Measurements from ENCODE around the gene SLC39A2.
"Not testable (repeated sequence)": the region's sequence is repeated elsewhere in the genome, so short reads cannot be mapped to it uniquely, and the experiment has no call there.

Gene SLC39A2

DNA sequence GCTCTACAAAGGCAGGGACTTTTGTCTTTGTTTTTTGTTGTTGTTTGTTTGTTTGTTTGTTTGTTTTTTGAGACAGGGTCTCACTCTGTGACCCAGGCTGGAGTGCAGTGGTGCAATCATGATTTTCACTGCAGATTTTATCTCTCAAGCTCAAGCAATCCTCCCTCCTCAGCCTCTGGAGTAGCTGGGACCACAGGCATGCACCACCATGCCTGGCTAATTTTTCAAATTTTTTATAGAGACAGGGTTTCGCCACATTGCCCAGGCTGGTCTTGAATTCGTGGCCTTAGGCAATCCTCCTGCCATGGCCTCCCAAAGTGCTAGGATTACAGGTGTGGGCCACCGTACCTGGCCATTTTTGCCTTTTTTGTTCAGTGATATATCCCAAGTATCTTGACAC, 41.8 kb downstream of the SLC39A2 start:
- H3K4me1 ChIP-seq (ENCODE audit: control insufficient read depth in 2 of 2, insufficient read depth in 1 of 2, low read depth in 1 of 2, low read length in 2 of 2); H3K18ac ChIP-seq (ENCODE audit: low read length); H3K14ac ChIP-seq (ENCODE audit: low read length); H3K27ac ChIP-seq (replicated peaks; ENCODE audit: low read length); H2AFZ ChIP-seq (ENCODE audit: low read length); H3K79me1 ChIP-seq (ENCODE audit: low read depth, low read length); H4K91ac ChIP-seq (ENCODE audit: low read depth, low read length, poor library complexity); H3K4me3 ChIP-seq (ENCODE audit: low read length in 2 of 2); H3K4ac ChIP-seq (ENCODE audit: low read length); H2AK5ac ChIP-seq (ENCODE audit: low read depth, low read length); H3K23ac ChIP-seq (ENCODE audit: low read depth, low read length, poor library complexity); H3K36me3 ChIP-seq (replicated peaks in 1 of 2; ENCODE audit: control insufficient read depth in 2 of 2, insufficient read depth in 2 of 2, low read length in 2 of 2); H3K9ac ChIP-seq (ENCODE audit: low read depth, low read length, poor library complexity); H3K9me3 ChIP-seq (replicated peaks in 1 of 2; ENCODE audit: control insufficient read depth in 2 of 2, insufficient read depth in 1 of 2, low read depth in 1 of 2, low read length in 2 of 2); DNase-seq (ENCODE audit: low spot score); H2BK5ac ChIP-seq (ENCODE audit: low read length); H3K4me2 ChIP-seq (ENCODE audit: insufficient read depth, low read length, poor library complexity, severe bottlenecking); H2BK120ac ChIP-seq (ENCODE audit: low read depth, low read length); H2BK12ac ChIP-seq (ENCODE audit: low read length); H4K8ac ChIP-seq (ENCODE audit: low read depth, low read length); H2BK15ac ChIP-seq (ENCODE audit: low read length): not testable (repeated sequence)
- peaks cover 0 to 55% (median 0%) of the 10 kb centered on the region in 3 experiments for H3K27me3 ChIP-seq (ENCODE audit: control insufficient read depth in 3 of 3, insufficient read depth in 3 of 3, low read depth in 1 of 3, low read length in 3 of 3)
- WGBS, 2 donors (ENCODE audit: extremely low coverage in 2 of 2, insufficient read length in 2 of 2, insufficient replicate concordance in 1 of 2): no CpG with 5 or more reads among the region's 3 CpGs

DNA sequence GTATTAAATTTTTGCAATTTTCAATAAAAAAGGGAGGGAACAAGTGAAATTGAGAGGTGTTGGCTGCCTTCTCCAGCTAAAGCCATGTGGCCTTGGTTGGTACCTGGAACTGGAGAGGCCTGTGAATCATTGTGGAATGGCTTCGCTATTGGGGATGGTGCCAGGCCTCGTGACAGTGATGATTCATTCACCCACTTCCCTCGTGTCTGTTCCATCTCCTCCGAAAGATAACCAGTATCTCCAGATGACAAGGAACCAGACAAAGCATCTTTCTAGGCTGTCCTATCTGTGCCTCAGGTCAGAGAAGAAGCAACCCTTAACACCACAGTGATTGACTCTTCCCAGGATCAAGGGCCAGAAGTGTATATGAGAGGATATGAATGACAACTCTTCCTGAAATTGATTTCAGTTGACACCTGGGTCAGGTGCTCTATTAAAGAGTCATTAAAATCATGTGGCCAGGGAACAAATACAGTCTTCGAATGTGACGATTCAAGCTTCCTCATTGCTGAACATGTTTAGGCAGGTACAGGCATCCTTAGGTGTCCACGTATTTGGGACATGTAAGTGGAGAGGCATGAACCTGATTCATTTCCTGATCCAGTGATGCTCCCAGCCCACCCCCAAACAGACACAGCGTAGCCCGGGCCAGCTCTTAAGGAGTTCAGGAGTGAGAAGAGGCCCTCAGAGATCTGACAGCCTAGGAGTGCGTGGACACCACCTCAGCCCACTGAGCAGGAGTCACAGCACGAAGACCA, 42.8 kb downstream of the SLC39A2 start, which contains the start of gene RNASE7:
Gene RNASE7, plus strand, starts transcription at position 687 of the 758 bp plus-strand sequence. CDS start 631 bp downstream, outside the sequence.
- Histone ChIP-seq H3K79me1 (ENCODE audit: low read depth, low read length) (no peaks in the 10 kb centered on the region), H2AK5ac (ENCODE audit: low read depth, low read length) (no peak within 1 kb of the TSS), H2BK12ac (ENCODE audit: low read length) (no peak within 1 kb of the TSS), H3K9ac (ENCODE audit: low read depth, low read length, poor library complexity) (no peak within 1 kb of the TSS), H3K4me2 (ENCODE audit: insufficient read depth, low read length, poor library complexity, severe bottlenecking) (no peak within 1 kb of the TSS), H3K14ac (ENCODE audit: low read length) (peak within 1 kb of the TSS; percentile 5), H2BK15ac (ENCODE audit: low read length) (no peak within 1 kb of the TSS), H3K36me3 (replicated peaks in 1 of 2; ENCODE audit: control insufficient read depth in 2 of 2, insufficient read depth in 2 of 2, low read length in 2 of 2) (no peaks in the 10 kb centered on the region), H2AFZ (ENCODE audit: low read length) (no peak within 1 kb of the TSS), H3K27me3 (ENCODE audit: control insufficient read depth in 3 of 3, insufficient read depth in 3 of 3, low read depth in 1 of 3, low read length in 3 of 3) (peaks cover 0 to 50% (median 0%) of the 10 kb centered on the region in 3 experiments), H4K8ac (ENCODE audit: low read depth, low read length) (no peak within 1 kb of the TSS), H3K9me3 (replicated peaks in 1 of 2; ENCODE audit: control insufficient read depth in 2 of 2, insufficient read depth in 1 of 2, low read depth in 1 of 2, low read length in 2 of 2) (no peaks in the 10 kb centered on the region), H3K27ac (replicated peaks; ENCODE audit: low read length) (no peak within 1 kb of the TSS), H4K91ac (ENCODE audit: low read depth, low read length, poor library complexity) (no peak within 1 kb of the TSS), H3K4me3 (ENCODE audit: low read length in 2 of 2) (no peak within 1 kb of the TSS), H3K23ac (ENCODE audit: low read depth, low read length, poor library complexity) (no peak within 1 kb of the TSS), H3K18ac (ENCODE audit: low read length) (no peak within 1 kb of the TSS), H3K4ac (ENCODE audit: low read length) (no peak within 1 kb of the TSS), H2BK5ac (ENCODE audit: low read length) (no peak within 1 kb of the TSS), H3K4me1 (ENCODE audit: control insufficient read depth in 2 of 2, insufficient read depth in 1 of 2, low read depth in 1 of 2, low read length in 2 of 2) (peaks cover 1 to 2% of the 10 kb centered on the region in 2 donors), H2BK120ac (ENCODE audit: low read depth, low read length) (no peak within 1 kb of the TSS)
- no peak for DNase-seq (ENCODE audit: low spot score)
- WGBS, 2 donors (ENCODE audit: extremely low coverage in 2 of 2, insufficient read length in 2 of 2, insufficient replicate concordance in 1 of 2): no CpG with 5 or more reads among the region's 11 CpGs

DNA sequence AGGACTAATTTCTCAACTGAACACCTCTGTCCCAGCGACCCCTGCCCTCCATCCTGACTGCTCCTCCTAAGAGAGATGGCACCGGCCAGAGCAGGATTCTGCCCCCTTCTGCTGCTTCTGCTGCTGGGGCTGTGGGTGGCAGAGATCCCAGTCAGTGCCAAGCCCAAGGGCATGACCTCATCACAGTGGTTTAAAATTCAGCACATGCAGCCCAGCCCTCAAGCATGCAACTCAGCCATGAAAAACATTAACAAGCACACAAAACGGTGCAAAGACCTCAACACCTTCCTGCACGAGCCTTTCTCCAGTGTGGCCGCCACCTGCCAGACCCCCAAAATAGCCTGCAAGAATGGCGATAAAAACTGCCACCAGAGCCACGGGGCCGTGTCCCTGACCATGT, 43.8 kb downstream of the SLC39A2 start:
- Histone ChIP-seq H3K4ac (ENCODE audit: low read length) (no peak overlapping the region), H4K8ac (ENCODE audit: low read depth, low read length) (no peak overlapping the region), H4K91ac (ENCODE audit: low read depth, low read length, poor library complexity) (no peak overlapping the region), H3K9me3 (replicated peaks in 1 of 2; ENCODE audit: control insufficient read depth in 2 of 2, insufficient read depth in 1 of 2, low read depth in 1 of 2, low read length in 2 of 2) (no peaks in the 10 kb centered on the region), H3K4me3 (ENCODE audit: low read length in 2 of 2) (no peak overlapping the region), H3K4me2 (ENCODE audit: insufficient read depth, low read length, poor library complexity, severe bottlenecking) (no peak overlapping the region), H2BK12ac (ENCODE audit: low read length) (no peak overlapping the region), H3K14ac (ENCODE audit: low read length) (peak overlapping the region; percentile 5), H2AK5ac (ENCODE audit: low read depth, low read length) (no peak overlapping the region), H3K23ac (ENCODE audit: low read depth, low read length, poor library complexity) (no peak overlapping the region), H2BK5ac (ENCODE audit: low read length) (no peak overlapping the region), H3K9ac (ENCODE audit: low read depth, low read length, poor library complexity) (no peak overlapping the region), H2AFZ (ENCODE audit: low read length) (no peak overlapping the region), H3K4me1 (ENCODE audit: control insufficient read depth in 2 of 2, insufficient read depth in 1 of 2, low read depth in 1 of 2, low read length in 2 of 2) (peaks cover 1 to 2% of the 10 kb centered on the region in 2 donors), H3K27ac (replicated peaks; ENCODE audit: low read length) (no peak overlapping the region), H2BK15ac (ENCODE audit: low read length) (no peak overlapping the region), H2BK120ac (ENCODE audit: low read depth, low read length) (no peak overlapping the region), H3K36me3 (replicated peaks in 1 of 2; ENCODE audit: control insufficient read depth in 2 of 2, insufficient read depth in 2 of 2, low read length in 2 of 2) (no peaks in the 10 kb centered on the region), H3K27me3 (ENCODE audit: control insufficient read depth in 3 of 3, insufficient read depth in 3 of 3, low read depth in 1 of 3, low read length in 3 of 3) (peaks cover 0 to 41% (median 0%) of the 10 kb centered on the region in 3 experiments), H3K18ac (ENCODE audit: low read length) (no peak overlapping the region), H3K79me1 (ENCODE audit: low read depth, low read length) (no peaks in the 10 kb centered on the region)
- DNase-seq (ENCODE audit: low spot score): no peak
- no CpG with 5 or more reads among the region's 8 CpGs for WGBS, 2 donors (ENCODE audit: extremely low coverage in 2 of 2, insufficient read length in 2 of 2, insufficient replicate concordance in 1 of 2)

DNA sequence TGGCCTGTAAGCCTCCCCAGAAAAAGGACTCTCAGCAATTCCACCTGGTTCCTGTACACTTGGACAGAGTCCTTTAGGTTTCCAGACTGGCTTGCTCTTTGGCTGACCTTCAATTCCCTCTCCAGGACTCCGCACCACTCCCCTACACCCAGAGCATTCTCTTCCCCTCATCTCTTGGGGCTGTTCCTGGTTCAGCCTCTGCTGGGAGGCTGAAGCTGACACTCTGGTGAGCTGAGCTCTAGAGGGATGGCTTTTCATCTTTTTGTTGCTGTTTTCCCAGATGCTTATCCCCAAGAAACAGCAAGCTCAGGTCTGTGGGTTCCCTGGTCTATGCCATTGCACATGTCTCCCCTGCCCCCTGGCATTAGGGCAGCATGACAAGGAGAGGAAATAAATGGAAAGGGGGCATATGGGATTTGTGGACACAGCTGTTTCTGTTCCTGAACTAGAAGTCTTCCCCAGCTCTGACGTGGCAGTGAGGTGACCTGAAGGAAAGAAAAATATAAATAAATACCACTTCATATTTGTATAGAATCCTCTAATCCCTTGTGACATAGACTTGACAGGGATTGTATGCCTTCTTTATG, 44.4 kb downstream of the SLC39A2 start:
- H3K4me2 ChIP-seq (ENCODE audit: insufficient read depth, low read length, poor library complexity, severe bottlenecking): no peak overlapping the region
- H4K8ac ChIP-seq (ENCODE audit: low read depth, low read length): no peak overlapping the region
- DNase-seq (ENCODE audit: low spot score): no peak
- no CpG with 5 or more reads among the region's 2 CpGs for WGBS, 2 donors (ENCODE audit: extremely low coverage in 2 of 2, insufficient read length in 2 of 2, insufficient replicate concordance in 1 of 2)
- H3K9me3 ChIP-seq (replicated peaks in 1 of 2; ENCODE audit: control insufficient read depth in 2 of 2, insufficient read depth in 1 of 2, low read depth in 1 of 2, low read length in 2 of 2): no peaks in the 10 kb centered on the region
- H3K27ac ChIP-seq (replicated peaks; ENCODE audit: low read length): no peak overlapping the region
- H3K18ac ChIP-seq (ENCODE audit: low read length): no peak overlapping the region
- no peak overlapping the region for H2AFZ ChIP-seq (ENCODE audit: low read length)
- peaks cover 1 to 2% of the 10 kb centered on the region in 2 donors for H3K4me1 ChIP-seq (ENCODE audit: control insufficient read depth in 2 of 2, insufficient read depth in 1 of 2, low read depth in 1 of 2, low read length in 2 of 2)
- no peak overlapping the region for H2BK5ac ChIP-seq (ENCODE audit: low read length)
- H2BK12ac ChIP-seq (ENCODE audit: low read length): no peak overlapping the region
- no peaks in the 10 kb centered on the region for H3K79me1 ChIP-seq (ENCODE audit: low read depth, low read length)
- no peak overlapping the region for H3K9ac ChIP-seq (ENCODE audit: low read depth, low read length, poor library complexity)
- H3K27me3 ChIP-seq (ENCODE audit: control insufficient read depth in 3 of 3, insufficient read depth in 3 of 3, low read depth in 1 of 3, low read length in 3 of 3): peaks cover 0 to 41% (median 0%) of the 10 kb centered on the region in 3 experiments
- no peak overlapping the region for H4K91ac ChIP-seq (ENCODE audit: low read depth, low read length, poor library complexity)
- H3K4ac ChIP-seq (ENCODE audit: low read length): no peak overlapping the region
- H3K36me3 ChIP-seq (replicated peaks in 1 of 2; ENCODE audit: control insufficient read depth in 2 of 2, insufficient read depth in 2 of 2, low read length in 2 of 2): no peaks in the 10 kb centered on the region
- no peak overlapping the region for H3K14ac ChIP-seq (ENCODE audit: low read length)
- no peak overlapping the region for H3K23ac ChIP-seq (ENCODE audit: low read depth, low read length, poor library complexity)
- H2BK15ac ChIP-seq (ENCODE audit: low read length): no peak overlapping the region
- no peak overlapping the region for H2AK5ac ChIP-seq (ENCODE audit: low read depth, low read length)
- no peak overlapping the region for H3K4me3 ChIP-seq (ENCODE audit: low read length in 2 of 2)
- H2BK120ac ChIP-seq (ENCODE audit: low read depth, low read length): no peak overlapping the region

All from neuronal stem cell (in vitro differentiated cells).